Fibroblast of mammary gland (primary cell): ENCODE data around the gene MS4A3.
"Not testable (repeated sequence)": the region's sequence is repeated elsewhere in the genome, so short reads cannot be mapped to it uniquely, and the experiment has no call there.

ENCODE experiments used
- DNase-seq: peaks from one replicate; pipeline ENCODE4 v3.0.0-alpha.2; 2010; ENCODE audit warnings: low read depth
- H3K4me3 ChIP-seq: 2 replicates; pipeline ENCODE4 v1.5.1; 2011; ENCODE audit warnings: low read depth, mild to moderate bottlenecking, low read length, moderate library complexity; ENCODE audit not compliant: control insufficient read depth
- CTCF ChIP-seq: conservative IDR thresholded peaks from 2 replicates; pipeline ENCODE4 v1.5.1; 2011; ENCODE audit warnings: low read depth, low read length, inconsistent platforms; ENCODE audit not compliant: control insufficient read depth, insufficient read depth

The MS4A3 gene

GRCh38 chr11:60056349-60056969 is at the start of gene MS4A3:
Gene MS4A3, plus strand, starts transcription at chr11:60056665. Its CDS starts 4,496 bp downstream, at chr11:60061161.
- no peak for DNase-seq
- TF ChIP-seq CTCF = no peak
- H3K4me3 ChIP-seq = no peak within 1 kb of the TSS

- DNase-seq = no peak
- no peak for TF ChIP-seq CTCF
- H3K4me3 ChIP-seq = no peak within 1 kb of the TSS
These were observed 39.6 kb upstream of the MS4A3 start, which contains the start of gene OOSP4B for GRCh38 chr11:60016881-60017280. Gene OOSP4B, plus strand, starts transcription at chr11:60017181.

- TF ChIP-seq CTCF = no peak
- no peak for DNase-seq
- H3K4me3 ChIP-seq = no peak overlapping the region
These were observed 38.4 kb upstream of the MS4A3 start for GRCh38 chr11:60018058-60018457.

GRCh38 chr11:60020376-60020775 is 36.1 kb upstream of the MS4A3 start:
- not testable (repeated sequence) for DNase-seq

GRCh38 chr11:60029015-60029632 is 27.3 kb upstream of the MS4A3 start:
- no peak for TF ChIP-seq CTCF
- H3K4me3 ChIP-seq = no peak overlapping the region
- no peak for DNase-seq

More at GRCh38 chr11:60020376-60020775, 36.1 kb upstream of the MS4A3 start:
- H3K4me3 ChIP-seq = not testable (repeated sequence)

GRCh38 chr11:60040109-60040508 is 16.4 kb upstream of the MS4A3 start, which contains the start of gene OOSP2:
Gene OOSP2, plus strand, starts transcription at chr11:60040409. Its CDS starts 51 bp downstream, at chr11:60040460.
- DNase-seq = no peak
- no peak within 1 kb of the TSS for H3K4me3 ChIP-seq
- TF ChIP-seq CTCF = no peak

GRCh38 chr11:60050422-60050821 is 6.0 kb upstream of the MS4A3 start:
- not testable (repeated sequence) for DNase-seq, H3K4me3 ChIP-seq

GRCh38 chr11:60050839-60051238 is 5.6 kb upstream of the MS4A3 start:
- H3K4me3 ChIP-seq, DNase-seq: not testable (repeated sequence)
